Esophagus muscularis mucosa (tissue), 4 donors: ENCODE measurements around the gene MAPK13. TPM values are rescaled to one million over a fixed set of nuclear protein-coding genes. Genes with fewer than 3 reads are reported as not detected.

Experiments
- DNase-seq: peaks from one replicate; pipeline ENCODE4 v3.0.0-alpha.2; 2017; ENCODE audit errors: extremely low spot score
- H3K27ac ChIP-seq, 4 donors: fragments of 200-600 bp; sonication (generic); replicated peaks in 1 of 4; 1 replicate in 3 of 4; 2 replicates in 1 of 4; pipeline ENCODE4 v1.5.1; 2016 to 2019; ENCODE audit warnings: mild to moderate bottlenecking in 1 of 4
- H3K27me3 ChIP-seq, 4 donors: fragments of 200-600 bp; sonication (generic); one replicate each; pipeline versions ENCODE4 v1.5.1 to v1.6.0; 2016 to 2019
- H3K36me3 ChIP-seq, 4 donors: fragments of 200-600 bp; sonication (generic); one replicate each; pipeline ENCODE4 v1.5.1; 2016 to 2019
- H3K4me1 ChIP-seq, 4 donors: fragments of 200-600 bp; sonication (generic); one replicate each; pipeline ENCODE4 v1.5.1; 2016 to 2019
- H3K4me3 ChIP-seq, 4 donors: fragments of 200-600 bp; sonication (generic); 1 replicate in 2 of 4; 2 replicates in 2 of 4; pipeline ENCODE4 v1.5.1; 2016 to 2019; ENCODE audit warnings: mild to moderate bottlenecking in 4 of 4, moderate library complexity in 1 of 4
- H3K9me3 ChIP-seq, 4 donors: fragments of 200-600 bp; sonication (generic); 1 replicate in 3 of 4; 2 replicates in 1 of 4; pipeline ENCODE4 v1.5.1; 2016 to 2019
- CTCF ChIP-seq, 3 experiments: fragments of 200-600 bp in 2 of 3; fragments of 450-650 bp in 1 of 3; sonication (generic) in 2 of 3; IDR thresholded peaks; one replicate each; pipeline ENCODE4 v1.5.1; 2017 to 2019; ENCODE audit warnings: antibody characterized with exemption in 3 of 3, mild to moderate bottlenecking in 2 of 3, moderate library complexity in 1 of 3
- EP300 ChIP-seq: sonication (generic); formaldehyde crosslinking; IDR thresholded peaks from one replicate; pipeline ENCODE4 v1.6.1; 2017; ENCODE audit warnings: antibody characterized with exemption
- POLR2A ChIP-seq: fragments of 450-650 bp; IDR thresholded peaks from one replicate; pipeline ENCODE4 v1.6.1; 2017; ENCODE audit warnings: antibody characterized with exemption, moderate library complexity, mild to moderate bottlenecking, low read depth
- POLR2AphosphoS5 ChIP-seq, 2 donors: sonication (generic); formaldehyde crosslinking; IDR thresholded peaks; one replicate each; pipeline ENCODE4 v1.6.1; 2017; ENCODE audit warnings: antibody characterized with exemption in 2 of 2
- WGBS: methylation state at CpG from one replicate; pipeline ENCODE4 v1.1.5; 2018; 5-methylcytosine and 5-hydroxymethylcytosine counted together
- intact Hi-C: fragments of 100-400 bp; cut with DNase I; formaldehyde crosslinking; loops from one replicate; pipeline ENCODE4 v1.15.1; 2023
- total RNA-seq, 4 donors: library from RNA; depleted of rRNA; stranded (reverse); fragments of >200 nt; gene quantifications; one replicate each; pipeline versions ENCODE4 v1.1.0 to v1.2.1, GENCODE V29; 2016

MAPK13 gene
- total RNA-seq, 4 donors from 2014 or later = 2.1 to 5.0 (median 4.5) TPM

GRCh38 chr6:36138667-36139066 lies 8.4 kb downstream of the MAPK13 start:
- H3K27me3 ChIP-seq = peaks cover 0 to 17% (median 0%) of the 10 kb centered on the region in 4 donors
- H3K4me3 ChIP-seq = no peak overlapping the region
- no peak overlapping the region for H3K27ac ChIP-seq
- H3K4me1 ChIP-seq = peaks cover 0 to 4% (median 0%) of the 10 kb centered on the region in 4 donors
- no peak for TF ChIP-seq EP300
- no peak for TF ChIP-seq POLR2A
- no peak for TF ChIP-seq CTCF (IDR thresholded peaks at IDR 0.05)
- TF ChIP-seq POLR2AphosphoS5 (IDR thresholded peaks at IDR 0.05) = no peak
- 93% methylated on average over 7 of the region's 15 CpGs for WGBS
- DNase-seq = no peak
- intact Hi-C loops = no loop called here
- no peaks in the 10 kb centered on the region for H3K9me3 ChIP-seq
- peaks cover 0 to 8% (median 4%) of the 10 kb centered on the region in 4 donors for H3K36me3 ChIP-seq

- intact Hi-C loops = no loop called here
- Histone ChIP-seq H3K9me3 (no peaks in the 10 kb centered on the region), H3K27me3 (peaks cover 0 to 15% (median 0%) of the 10 kb centered on the region in 4 donors), H3K4me1 (peaks cover 0 to 4% (median 0%) of the 10 kb centered on the region in 4 donors), H3K27ac (no peak overlapping the region), H3K36me3 (peaks cover 0 to 8% (median 4%) of the 10 kb centered on the region in 4 donors), H3K4me3 (no peak overlapping the region)
- WGBS = 54% methylated on average over 7 of the region's 7 CpGs
- DNase-seq = no peak
- TF ChIP-seq POLR2A = no peak
Measured at GRCh38 chr6:36139431-36139830, 9.1 kb downstream of the MAPK13 start.

- TF ChIP-seq CTCF (IDR thresholded peaks at IDR 0.05) = no peak
- no peak for TF ChIP-seq POLR2A
- no peak for TF ChIP-seq EP300
- no peak for TF ChIP-seq POLR2AphosphoS5 (IDR thresholded peaks at IDR 0.05)
- Histone ChIP-seq H3K4me3 (no peak overlapping the region), H3K27ac (no peak overlapping the region), H3K27me3 (peaks cover 0 to 8% (median 0%) of the 10 kb centered on the region in 4 donors), H3K4me1 (peaks cover 0 to 4% (median 0%) of the 10 kb centered on the region in 4 donors), H3K9me3 (no peaks in the 10 kb centered on the region), H3K36me3 (peaks cover 0 to 8% (median 4%) of the 10 kb centered on the region in 4 donors)
- WGBS = 71% methylated on average over 7 of the region's 8 CpGs
- intact Hi-C loops = no loop called here
- no peak for DNase-seq
Measured at GRCh38 chr6:36139991-36140710, 9.8 kb downstream of the MAPK13 start.

- Histone ChIP-seq H3K4me3 (no peak overlapping the region), H3K27me3 (no peaks in the 10 kb centered on the region), H3K36me3 (peaks cover 0 to 8% (median 4%) of the 10 kb centered on the region in 4 donors), H3K27ac (no peak overlapping the region), H3K4me1 (peaks cover 0 to 4% (median 0%) of the 10 kb centered on the region in 4 donors), H3K9me3 (no peaks in the 10 kb centered on the region)
- intact Hi-C loops = no loop called here
- no peak for TF ChIP-seq POLR2A
- no peak for TF ChIP-seq POLR2AphosphoS5 (IDR thresholded peaks at IDR 0.05)
- no peak for TF ChIP-seq EP300
- TF ChIP-seq CTCF (IDR thresholded peaks at IDR 0.05) = no peak
- WGBS = 91% methylated on average over 4 of the region's 4 CpGs
- DNase-seq = no peak
Measured at GRCh38 chr6:36141091-36141490, 10.8 kb downstream of the MAPK13 start.

- intact Hi-C loops = no loop called here
- 95% methylated on average over 4 of the region's 4 CpGs for WGBS
- Histone ChIP-seq H3K27ac (no peak overlapping the region), H3K4me1 (peaks cover 0 to 4% (median 0%) of the 10 kb centered on the region in 4 donors), H3K9me3 (no peaks in the 10 kb centered on the region), H3K36me3 (peaks cover 0 to 8% (median 4%) of the 10 kb centered on the region in 4 donors), H3K27me3 (no peaks in the 10 kb centered on the region), H3K4me3 (no peak overlapping the region)
- DNase-seq = no peak
- TF ChIP-seq CTCF (IDR thresholded peaks at IDR 0.05) (no peak), EP300 (no peak), POLR2AphosphoS5 (IDR thresholded peaks at IDR 0.05) (no peak), POLR2A (no peak)
Measured at GRCh38 chr6:36141961-36142360, 11.6 kb downstream of the MAPK13 start.
